ENCODE results near the gene NLGN3.
"Not testable (repeated sequence)": the region's sequence is repeated elsewhere in the genome, so short reads cannot be mapped to it uniquely, and the experiment has no call there.

Gene NLGN3

DNA sequence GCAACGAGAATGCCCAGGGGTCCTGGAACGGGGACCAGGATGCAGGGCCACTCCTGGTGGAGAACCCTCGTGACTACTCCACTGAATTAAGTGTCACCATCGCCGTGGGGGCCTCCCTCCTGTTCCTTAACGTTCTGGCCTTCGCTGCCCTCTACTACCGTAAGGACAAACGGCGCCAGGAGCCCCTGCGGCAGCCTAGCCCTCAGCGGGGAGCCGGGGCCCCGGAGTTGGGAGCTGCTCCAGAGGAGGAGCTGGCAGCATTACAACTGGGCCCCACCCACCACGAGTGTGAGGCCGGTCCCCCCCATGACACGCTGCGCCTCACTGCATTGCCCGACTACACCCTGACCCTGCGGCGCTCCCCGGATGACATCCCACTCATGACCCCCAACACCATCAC lies 24.9 kb downstream of the NLGN3 start:
- DNase-seq (ENCODE audit: low read depth in 1 of 2, low spot score in 1 of 2) = no peak

DNA sequence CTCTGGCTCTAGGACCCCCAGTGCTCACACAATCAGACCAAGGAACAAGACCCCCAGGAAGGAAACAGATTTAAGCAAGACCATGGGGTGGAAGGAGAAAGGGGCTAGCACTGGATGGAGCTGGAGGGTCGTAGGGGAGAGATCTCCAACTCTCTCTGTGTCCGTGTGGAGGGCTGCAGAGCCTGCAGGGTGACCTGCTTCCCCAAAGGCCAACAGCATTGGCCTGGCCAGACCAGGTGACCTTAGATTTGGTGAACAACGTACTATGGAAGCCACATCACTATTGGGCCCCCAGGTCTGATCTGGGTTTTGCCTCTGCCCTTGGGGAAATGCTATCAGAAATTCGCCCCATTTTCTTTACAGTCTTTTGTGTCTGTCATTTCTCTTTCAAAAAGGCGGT lies 26.0 kb downstream of the NLGN3 start:
- no peak for DNase-seq (ENCODE audit: low read depth in 1 of 2, low spot score in 1 of 2)

DNA sequence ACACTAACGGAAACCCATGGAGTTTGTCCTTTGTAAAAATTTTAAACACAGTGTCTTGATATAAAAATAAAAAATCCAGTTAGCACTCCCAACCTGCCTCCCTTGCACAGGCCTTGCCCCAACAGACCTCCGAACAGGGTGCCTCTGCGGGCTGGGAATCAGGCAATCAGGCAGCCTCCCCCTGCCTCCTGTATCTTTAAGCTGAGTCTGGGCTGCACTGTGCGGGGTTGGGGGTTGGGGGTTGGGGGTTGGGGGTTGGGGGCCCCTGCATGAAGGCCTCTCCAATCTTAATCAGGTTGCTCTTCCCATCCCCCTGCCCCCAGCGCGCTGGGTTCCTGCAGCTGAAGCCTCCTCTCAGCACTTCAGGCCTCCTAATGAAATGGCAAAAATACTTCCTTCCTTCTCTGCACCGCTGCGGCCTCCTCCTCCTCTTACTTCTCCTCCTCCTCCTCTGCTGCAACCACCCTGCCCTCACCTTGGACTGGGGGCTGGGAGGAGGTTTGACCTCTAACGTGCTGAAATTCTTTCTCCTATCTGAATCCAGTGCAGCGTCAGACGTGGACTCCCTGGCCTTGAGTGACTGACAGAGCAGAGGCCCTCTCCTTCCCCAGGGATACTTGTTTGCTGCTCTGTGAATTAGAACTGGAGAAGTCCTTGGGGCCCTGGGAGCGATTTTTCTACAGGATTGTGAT lies 26.6 kb downstream of the NLGN3 start:
- no peak for DNase-seq (ENCODE audit: low read depth in 1 of 2, low spot score in 1 of 2)

DNA sequence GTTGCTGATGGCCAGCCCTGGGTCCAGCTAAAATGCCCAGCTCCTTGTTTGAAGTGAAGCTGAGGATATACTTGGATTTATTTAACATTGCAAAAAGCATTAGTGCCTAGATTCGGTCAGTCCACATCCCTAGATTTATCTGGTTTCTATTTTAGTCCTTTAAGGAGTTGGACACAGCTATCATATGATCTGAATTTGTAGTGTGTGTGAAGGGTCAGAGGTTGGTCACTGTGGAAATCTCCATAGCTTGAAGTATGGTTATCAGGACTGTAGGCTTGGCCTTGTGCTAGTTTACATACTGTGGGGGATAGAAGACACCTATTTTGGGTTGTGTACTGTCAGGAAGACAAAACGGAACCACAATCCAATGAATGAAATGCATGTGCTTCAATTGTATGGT lies 28.8 kb downstream of the NLGN3 start:
- DNase-seq (ENCODE audit: low read depth in 1 of 2, low spot score in 1 of 2) = no peak

DNA sequence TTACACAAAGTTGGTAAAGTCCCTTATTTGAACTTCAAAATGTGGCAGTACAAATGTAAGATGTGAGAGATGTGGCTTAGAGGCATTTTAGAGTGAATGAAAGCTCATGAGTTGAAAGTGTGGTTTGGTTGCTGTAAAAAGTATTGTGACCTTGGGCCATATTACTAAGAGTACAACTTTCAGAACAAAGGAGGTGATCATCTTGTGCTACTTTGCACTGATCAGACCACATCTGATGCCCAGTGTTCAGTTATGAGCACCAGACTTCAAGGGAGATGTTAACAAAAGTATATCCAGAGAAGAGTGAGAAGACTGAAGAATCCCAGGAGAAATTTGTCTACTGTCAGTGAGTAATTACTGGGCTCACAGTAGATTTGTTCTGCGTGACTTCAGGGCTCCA lies 30.2 kb downstream of the NLGN3 start:
- no peak for DNase-seq (ENCODE audit: low read depth in 1 of 2, low spot score in 1 of 2)

DNA sequence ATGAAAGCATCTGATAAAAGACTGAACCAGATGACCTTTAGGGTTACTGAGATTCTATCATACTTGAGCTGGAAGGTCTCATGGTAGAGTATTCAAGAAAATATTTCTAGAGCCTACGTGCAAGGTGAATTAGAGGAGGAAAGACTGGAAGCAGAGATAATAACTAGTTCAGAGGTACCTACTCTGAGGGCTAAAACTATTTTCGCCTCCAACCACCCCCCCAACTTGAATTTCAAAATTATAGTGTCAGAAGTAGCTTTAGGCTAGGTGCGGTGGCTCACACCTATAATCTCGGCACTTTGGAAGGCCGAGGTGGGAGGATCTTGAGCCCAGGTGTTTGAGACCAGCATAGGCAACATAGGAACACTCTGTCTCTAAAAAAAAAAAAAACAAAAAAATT lies 30.9 kb downstream of the NLGN3 start:
- no peak for DNase-seq (ENCODE audit: low read depth in 1 of 2, low spot score in 1 of 2)

DNA sequence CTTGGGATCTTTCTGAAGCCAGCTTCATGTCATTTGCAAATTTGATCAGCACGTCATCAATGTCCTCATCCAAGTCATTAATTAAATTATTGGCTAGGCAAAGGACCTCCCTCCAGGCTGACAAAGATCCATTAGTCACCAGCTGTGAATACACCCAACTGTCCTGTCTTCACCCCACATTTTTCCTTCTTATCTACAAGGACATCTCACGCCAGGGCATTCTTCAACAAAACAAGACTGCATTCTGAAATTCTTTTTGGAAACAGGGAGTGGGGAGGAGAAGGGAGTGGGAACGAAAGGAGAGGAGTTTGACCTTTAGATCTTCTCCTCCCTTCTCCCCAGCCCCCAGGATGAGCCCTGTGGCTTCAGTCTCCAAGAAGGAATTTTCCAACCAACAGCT lies 32.7 kb downstream of the NLGN3 start:
- no peak for DNase-seq (ENCODE audit: low read depth in 1 of 2, low spot score in 1 of 2)

DNA sequence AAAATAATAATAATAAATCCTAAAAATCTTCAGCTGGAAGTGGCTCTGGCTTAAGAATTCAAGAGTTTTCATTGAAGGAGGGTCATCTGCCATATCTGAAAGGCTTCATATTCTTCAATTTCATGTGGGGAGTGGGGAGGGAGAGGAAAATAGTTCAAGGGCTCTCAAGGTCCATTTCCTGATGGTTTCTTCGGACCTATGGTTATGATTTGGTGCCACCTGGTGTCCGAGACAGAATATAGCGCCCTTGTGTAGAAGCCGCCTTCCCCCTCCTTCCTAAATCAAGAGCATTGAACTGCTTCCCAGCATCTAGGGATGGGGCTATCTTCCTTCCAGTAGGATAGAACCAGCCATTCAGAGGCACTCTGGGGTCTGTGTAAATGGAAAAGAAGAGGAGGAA lies 34.3 kb downstream of the NLGN3 start:
- DNase-seq (ENCODE audit: low read depth in 1 of 2, low spot score in 1 of 2) = peak in 1 of 2 donors; percentile 15

DNA sequence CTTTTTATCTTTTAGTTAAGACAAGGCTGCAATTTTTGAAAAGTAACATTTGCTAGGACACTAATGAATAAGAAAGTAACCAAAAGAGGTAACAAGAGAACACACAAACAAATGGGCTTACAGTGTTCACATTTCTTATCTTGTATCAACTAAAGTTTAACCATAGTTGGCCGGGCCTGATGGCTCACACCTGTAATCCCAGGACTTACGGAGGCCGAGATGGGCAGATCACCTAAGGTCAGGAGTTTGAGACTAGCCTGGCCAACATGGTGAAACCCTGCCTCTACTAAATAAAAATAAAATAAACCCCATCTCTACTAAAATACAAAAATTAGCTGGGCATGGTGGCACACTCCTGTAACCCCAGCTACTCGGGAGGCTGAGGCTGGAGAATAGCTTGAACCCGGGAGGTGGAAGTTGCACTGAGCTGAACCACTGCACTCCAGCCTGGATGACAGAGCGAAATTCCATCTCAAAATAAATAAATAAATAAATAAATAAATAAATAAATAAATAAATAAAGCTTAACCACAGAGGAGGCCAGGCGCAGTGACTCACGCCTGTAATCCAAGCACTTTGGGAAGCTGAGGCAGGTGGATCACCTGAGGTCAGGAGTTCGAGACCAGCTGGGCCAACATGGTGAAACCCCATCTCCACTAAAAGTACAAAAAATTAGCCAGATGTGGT lies 36.1 kb downstream of the NLGN3 start:
- DNase-seq (ENCODE audit: low read depth in 1 of 2, low spot score in 1 of 2) = not testable (repeated sequence)

DNA sequence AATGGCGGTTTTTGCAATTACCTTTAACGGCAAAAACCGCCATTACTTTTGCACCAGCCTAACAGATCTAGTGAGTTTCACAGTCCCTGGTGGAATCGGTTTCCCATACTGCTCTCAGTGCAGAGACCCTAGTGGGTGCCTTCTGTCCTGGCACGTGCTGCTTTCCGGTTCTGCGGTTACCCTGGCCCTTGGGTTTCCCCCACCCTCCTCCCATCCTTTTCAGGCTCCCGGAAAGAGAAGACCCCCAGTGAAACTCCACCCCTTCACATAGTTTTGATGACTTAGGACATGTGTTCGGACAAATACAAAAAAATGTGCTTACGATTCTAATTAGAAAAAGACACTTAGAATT lies 36.9 kb downstream of the NLGN3 start:
- peak; percentile 4 to 17 for DNase-seq (ENCODE audit: low read depth in 1 of 2, low spot score in 1 of 2)

DNA sequence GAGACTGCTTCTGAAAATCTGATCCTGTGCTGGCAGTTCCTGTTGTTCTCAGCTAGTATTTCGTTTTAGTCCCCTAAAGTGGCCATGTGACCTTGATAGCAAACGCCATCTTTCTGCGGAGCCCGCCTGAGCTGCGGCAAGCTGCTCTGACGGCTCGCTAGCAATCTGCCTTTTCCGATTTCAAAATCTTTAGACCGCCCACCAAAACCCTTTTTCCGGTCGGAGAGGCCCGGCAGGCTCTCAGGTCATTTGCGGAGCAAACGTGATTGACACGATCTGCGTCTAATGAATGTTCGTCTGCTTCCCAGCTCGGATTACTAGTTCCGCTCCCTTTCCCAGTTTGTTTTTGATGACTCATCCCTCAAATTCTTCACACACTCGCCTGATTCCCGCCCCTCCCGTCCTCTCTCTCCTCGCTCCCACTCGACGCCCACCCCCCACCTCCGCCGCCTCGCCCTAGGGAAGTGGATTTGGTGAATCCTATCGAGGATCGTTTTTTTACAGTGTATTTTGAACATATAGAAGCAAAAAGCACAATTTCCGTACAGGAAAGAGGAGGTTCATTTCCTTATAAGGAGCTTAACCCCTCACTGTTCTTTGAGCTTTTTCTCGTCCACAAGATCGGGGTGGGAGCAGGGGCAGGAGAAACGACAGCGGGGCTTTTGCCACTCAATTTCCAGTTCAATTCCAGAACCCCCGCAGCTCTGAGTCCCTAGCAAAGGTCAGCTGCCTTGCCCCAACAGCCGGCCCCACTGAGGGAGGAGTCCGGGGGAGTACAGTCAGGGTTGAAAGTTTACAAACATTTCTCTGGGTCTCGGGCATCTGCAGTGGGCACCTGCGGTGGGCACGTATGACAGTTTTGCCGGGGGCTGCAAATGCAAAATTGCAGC lies 37.5 kb downstream of the NLGN3 start:
- peak; percentile 45 to 69 for DNase-seq (ENCODE audit: low read depth in 1 of 2, low spot score in 1 of 2)

DNA sequence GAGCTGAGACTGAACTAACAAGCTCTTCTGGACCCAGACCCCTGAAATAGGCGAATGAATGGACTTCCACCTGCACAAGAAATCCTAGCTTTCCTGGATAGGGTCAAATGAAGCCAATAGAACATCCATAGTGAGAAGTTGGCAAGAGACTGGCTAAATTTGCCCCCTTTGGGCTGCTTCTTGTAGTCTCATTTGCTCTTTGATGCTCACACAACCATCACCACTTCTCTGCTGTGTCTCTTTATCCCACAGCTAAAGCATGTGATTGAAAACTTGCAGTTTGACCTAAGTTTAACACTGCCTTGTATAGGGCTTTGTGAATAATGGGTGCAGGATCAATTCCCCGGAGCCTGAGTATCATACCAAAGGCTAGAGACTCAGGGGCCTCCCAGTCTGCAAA lies 38.2 kb downstream of the NLGN3 start:
- no peak for DNase-seq (ENCODE audit: low read depth in 1 of 2, low spot score in 1 of 2)

DNA sequence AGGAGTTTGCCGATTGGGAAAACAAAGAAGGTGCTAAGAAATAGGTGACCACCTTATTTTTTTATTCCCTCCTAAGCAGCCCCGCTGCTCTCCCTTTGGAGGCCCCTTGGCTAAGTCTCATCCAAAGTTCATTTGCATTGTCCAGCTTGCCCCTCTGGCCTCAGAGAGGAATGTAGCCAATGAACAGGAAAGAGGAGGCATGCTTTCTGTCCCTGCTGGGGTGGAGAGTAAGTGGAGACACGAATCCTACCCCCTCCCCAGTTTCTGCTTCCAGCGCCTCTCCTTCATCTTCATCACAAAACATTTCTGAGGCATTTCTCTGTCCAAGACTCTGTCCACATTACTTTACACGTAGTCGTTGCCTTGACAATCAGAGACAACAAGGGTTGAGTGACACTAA lies 38.7 kb downstream of the NLGN3 start:
- no peak for DNase-seq (ENCODE audit: low read depth in 1 of 2, low spot score in 1 of 2)

DNA sequence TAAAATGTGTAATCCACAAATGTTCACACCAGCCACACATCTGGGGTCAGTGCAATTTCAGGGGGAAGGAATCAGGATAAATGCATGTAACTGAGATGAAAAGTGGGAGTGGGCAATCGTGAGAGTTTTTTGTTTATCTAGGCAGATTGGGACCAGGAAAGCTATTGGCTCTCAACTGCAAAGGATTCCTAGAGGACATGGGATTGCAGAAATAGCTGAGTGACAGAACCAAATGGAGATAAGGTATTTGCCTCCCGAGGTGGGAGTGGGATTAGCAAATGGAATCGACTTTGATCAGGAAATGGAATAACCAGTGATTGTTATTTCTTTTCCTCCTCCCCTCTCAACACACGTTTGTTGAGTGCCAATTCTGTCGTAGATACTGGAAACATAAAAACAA lies 39.5 kb downstream of the NLGN3 start:
- DNase-seq (ENCODE audit: low read depth in 1 of 2, low spot score in 1 of 2) = no peak

DNA sequence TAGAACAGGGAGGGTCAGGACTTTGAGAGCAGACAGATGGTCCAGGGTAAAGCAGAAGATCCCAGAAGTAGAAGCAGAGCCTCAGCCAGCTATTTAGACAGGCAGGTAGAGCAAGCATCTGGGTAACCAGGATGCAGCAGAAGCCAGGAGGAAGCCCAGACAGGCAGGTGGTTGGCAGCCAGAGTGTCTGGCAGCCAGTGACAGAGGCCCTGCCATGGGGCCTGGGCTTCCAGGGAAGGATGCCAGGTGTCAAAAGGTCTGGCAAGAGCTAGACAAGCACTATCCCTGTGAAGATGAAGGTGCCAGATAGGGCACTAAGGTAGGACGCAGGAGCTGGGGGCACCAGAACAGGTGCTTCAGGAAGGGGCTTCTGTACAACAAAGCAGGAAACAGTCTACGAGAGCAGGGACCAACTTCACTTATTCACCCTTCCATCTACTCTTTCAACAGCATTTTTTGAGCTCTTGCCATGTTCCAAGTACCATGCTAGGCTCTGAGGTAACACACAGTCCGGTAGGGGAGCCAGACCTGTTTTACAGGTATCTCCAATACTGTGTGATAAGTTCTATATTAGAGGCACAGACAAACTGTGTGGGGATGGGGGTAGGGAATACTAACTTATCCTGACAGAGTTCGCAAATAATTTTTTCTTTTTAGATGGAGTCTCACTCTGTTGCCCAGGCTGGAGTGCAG lies 40.3 kb downstream of the NLGN3 start:
- no peak for DNase-seq (ENCODE audit: low read depth in 1 of 2, low spot score in 1 of 2)

DNA sequence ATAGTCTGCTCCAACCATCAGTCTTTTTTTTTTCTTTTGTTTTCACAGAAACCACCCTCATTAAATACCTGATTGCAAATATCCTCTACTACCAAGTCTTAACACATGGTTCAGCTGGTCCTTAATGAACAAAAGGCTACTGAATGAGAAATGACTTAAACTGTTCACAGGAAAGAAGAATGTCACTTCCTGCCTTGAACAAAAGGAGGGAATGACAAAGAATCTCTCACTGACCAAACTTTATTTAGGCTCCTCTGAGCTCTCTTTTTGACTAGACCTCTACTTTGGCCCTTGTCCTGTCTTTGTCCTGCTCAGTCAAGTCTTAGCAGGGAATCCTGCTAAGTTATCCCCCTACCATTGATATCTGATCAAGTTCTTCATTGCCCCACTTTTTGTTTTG lies 46.6 kb downstream of the NLGN3 start:
- DNase-seq (ENCODE audit: low read depth in 1 of 2, low spot score in 1 of 2) = no peak

DNA sequence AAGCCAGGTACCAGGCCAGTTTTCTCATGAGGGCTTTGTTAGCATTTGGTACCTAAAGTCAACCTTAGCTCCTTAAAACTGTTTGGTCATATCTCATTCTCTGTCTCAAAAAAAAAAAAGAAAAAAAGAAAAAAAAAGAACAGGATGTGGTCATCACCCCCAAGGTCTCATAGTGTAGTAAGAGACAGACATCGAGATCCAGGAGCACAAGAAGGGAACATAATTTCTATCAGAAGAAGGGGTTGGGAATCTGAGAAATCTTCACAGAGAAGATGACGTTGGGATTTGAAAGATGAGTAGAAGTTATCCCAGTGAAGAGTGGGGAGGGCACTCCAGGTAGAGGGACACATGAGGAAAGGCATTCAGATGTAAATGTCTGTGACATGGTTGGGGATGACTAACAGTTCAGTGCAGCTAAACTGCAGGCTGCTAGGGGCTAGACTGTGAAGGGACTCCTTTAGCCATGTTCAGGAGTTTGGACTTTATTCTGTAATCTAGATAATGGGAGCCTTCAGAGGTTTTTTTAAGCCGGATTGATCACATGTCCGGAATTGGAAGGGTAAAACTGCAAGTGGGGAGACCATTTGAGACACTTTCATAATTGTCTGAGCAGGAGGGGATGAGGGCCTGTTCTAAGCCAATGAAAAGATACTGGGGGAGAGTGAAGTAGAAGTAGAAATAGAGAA lies 51.5 kb downstream of the NLGN3 start:
- DNase-seq (ENCODE audit: low read depth in 1 of 2, low spot score in 1 of 2) = no peak

DNA sequence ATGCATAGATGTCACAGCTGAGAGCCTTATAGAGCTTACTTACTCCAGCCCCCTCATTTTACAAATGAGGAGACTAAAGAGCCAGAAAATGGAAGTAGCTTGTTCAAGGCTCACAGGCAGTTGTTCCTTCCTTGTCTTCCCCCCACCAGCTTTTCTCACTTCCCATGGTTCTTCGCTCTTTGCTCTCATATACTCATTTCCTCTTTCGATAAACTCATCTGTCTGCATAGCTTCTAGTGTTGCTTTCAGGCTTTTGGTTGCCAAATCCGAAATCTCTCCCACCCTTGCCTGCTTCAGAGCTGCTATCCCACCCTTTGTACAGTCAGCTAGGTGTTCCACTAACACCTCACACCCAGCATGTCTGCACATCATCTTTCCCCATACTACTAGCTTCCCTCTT lies 53.4 kb downstream of the NLGN3 start:
- DNase-seq (ENCODE audit: low read depth in 1 of 2, low spot score in 1 of 2) = no peak

DNA sequence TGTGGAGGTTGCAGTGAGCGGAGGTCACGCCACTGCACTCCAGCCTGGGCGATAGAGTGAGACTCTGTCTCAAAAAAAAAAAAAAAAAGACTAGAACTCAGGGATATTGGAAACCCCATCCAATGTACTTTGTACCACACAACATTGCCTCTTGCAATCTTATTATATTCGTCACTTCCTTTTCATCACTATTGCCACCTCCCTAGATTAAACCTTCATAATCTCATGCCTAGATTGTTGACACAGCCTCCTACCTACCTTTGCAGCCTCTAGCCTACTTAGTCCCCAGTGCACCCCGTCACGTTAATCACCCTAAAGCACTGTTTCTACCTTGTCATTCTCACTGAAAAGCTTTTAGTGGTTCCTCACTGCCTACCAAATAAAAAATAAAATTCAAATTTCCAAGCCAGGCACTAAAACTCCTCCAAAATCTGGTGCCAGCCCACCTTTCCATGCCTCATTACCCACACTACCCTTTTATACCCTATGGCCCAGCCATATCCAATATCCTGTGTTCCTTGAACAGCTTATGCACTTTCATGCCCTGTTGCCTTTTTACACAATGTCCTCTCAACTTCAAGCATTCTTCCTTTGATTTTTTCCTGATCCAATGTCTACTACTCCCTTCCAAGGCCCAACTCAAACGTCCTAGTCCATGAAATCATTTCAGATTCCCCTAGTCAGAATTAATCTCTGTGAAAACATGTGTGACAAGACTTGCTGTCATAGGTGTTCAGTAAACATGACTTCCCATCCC lies 54.8 kb downstream of the NLGN3 start:
- DNase-seq (ENCODE audit: low read depth in 1 of 2, low spot score in 1 of 2) = no peak

DNA sequence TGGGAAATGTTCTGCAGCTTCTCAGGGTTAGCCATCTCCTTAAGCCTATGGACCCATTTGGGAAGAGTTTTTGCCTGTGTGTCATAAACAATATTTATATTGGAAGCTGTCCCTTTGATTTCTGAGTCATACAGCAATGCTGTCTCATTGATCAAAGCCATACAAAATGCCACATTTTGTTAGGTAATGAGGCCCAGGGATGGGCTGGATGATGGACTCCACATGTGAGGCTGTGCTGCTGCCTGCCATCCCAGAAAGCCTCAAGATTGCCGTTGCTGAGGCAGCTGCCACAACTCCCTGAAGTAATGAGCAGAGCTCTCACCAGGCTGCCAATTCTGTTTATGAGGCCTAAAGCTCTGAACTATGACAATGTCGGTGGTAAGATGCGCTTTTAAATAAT lies 66.2 kb downstream of the NLGN3 start:
- DNase-seq (ENCODE audit: low read depth in 1 of 2, low spot score in 1 of 2) = no peak

All from activated T-helper 1 cell treated with anti-CD3 and anti-CD28 coated beads, Interleukin-2, amount 50 U/mL, for 16 hours (primary cell).